Measurements from ENCODE around the gene DRICH1.

GRCh38 chr22:23574371-23574811 is 57.7 kb downstream of the DRICH1 start:
- TF ChIP-seq, protein P1, sequence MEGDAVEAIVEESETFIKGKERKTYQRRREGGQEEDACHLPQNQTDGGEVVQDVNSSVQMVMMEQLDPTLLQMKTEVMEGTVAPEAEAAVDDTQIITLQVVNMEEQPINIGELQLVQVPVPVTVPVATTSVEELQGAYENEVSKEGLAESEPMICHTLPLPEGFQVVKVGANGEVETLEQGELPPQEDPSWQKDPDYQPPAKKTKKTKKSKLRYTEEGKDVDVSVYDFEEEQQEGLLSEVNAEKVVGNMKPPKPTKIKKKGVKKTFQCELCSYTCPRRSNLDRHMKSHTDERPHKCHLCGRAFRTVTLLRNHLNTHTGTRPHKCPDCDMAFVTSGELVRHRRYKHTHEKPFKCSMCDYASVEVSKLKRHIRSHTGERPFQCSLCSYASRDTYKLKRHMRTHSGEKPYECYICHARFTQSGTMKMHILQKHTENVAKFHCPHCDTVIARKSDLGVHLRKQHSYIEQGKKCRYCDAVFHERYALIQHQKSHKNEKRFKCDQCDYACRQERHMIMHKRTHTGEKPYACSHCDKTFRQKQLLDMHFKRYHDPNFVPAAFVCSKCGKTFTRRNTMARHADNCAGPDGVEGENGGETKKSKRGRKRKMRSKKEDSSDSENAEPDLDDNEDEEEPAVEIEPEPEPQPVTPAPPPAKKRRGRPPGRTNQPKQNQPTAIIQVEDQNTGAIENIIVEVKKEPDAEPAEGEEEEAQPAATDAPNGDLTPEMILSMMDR (IDR thresholded peaks at IDR 0.05; ENCODE audit: insufficient read depth, low read length) = no peak
- TF ChIP-seq GABPA (IDR thresholded peaks at IDR 0.05; ENCODE audit: low read depth) (no peak), REST (IDR thresholded peaks at IDR 0.05; ENCODE audit: insufficient replicate concordance, low read depth) (no peak), POLR2AphosphoS5 (IDR thresholded peaks at IDR 0.05; ENCODE audit: low read depth) (no peak), SPI1 (IDR thresholded peaks at IDR 0.05; ENCODE audit: borderline replicate concordance, low read depth) (no peak)
